CD14-positive monocyte (primary cell): ENCODE results near the gene PLEKHG2. TPM values are rescaled to one million over a fixed set of nuclear protein-coding genes. Genes with fewer than 3 reads are reported as not detected.

Source experiments
- DNase-seq, 3 donors: peaks; one replicate each; pipeline ENCODE4 v3.0.0-alpha.2; 2011 to 2022
- H2AFZ ChIP-seq: 2 replicates; pipeline ENCODE4 v1.6.0; 2012; ENCODE audit warnings: mild to moderate bottlenecking, low read depth, low read length, inconsistent platforms; ENCODE audit not compliant: insufficient read depth, poor library complexity, severe bottlenecking
- H3K27ac ChIP-seq, 2 donors: 1 replicate in 1 of 2; 2 replicates in 1 of 2; pipeline ENCODE4 v1.5.1; 2012 to 2013; ENCODE audit warnings: low read length in 2 of 2, control low read depth in 1 of 2, inconsistent platforms in 1 of 2, low read depth in 1 of 2, mild to moderate bottlenecking in 1 of 2
- H3K27me3 ChIP-seq, 2 donors: one replicate each; pipeline versions ENCODE4 v1.6.0 to v1.6.1; 2011 to 2013; ENCODE audit warnings: low read length in 2 of 2; ENCODE audit not compliant: control insufficient read depth in 2 of 2, insufficient read depth in 2 of 2
- H3K36me3 ChIP-seq, 2 donors: replicated peaks in 1 of 2; 1 replicate in 1 of 2; 2 replicates in 1 of 2; pipeline versions ENCODE4 v1.5.1 to v1.6.1; 2012 to 2013; ENCODE audit warnings: low read length in 2 of 2, control low read depth in 1 of 2, inconsistent platforms in 1 of 2, mild to moderate bottlenecking in 1 of 2; ENCODE audit not compliant: insufficient read depth in 2 of 2, control insufficient read depth in 1 of 2
- H3K4me1 ChIP-seq, 2 donors: 1 replicate in 1 of 2; 2 replicates in 1 of 2; pipeline versions ENCODE4 v1.5.1 to v1.6.1; 2012 to 2013; ENCODE audit warnings: low read length in 2 of 2, control low read depth in 1 of 2, inconsistent platforms in 1 of 2, mild to moderate bottlenecking in 1 of 2, moderate library complexity in 1 of 2; ENCODE audit not compliant: insufficient read depth in 2 of 2, control insufficient read depth in 1 of 2
- H3K4me2 ChIP-seq: replicated peaks from 2 replicates; pipeline ENCODE3; 2012; ENCODE audit warnings: low read length, moderate library complexity, mild to moderate bottlenecking; ENCODE audit not compliant: poor library complexity, severe bottlenecking; ENCODE audit errors: extremely low read depth
- H3K4me3 ChIP-seq, 3 experiments: fragments of 200-600 bp in 1 of 3; sonication (generic) in 1 of 3; replicated peaks in 1 of 3; 1 replicate in 2 of 3; 2 replicates in 1 of 3; pipeline ENCODE4 v1.5.1; 2011 to 2013; ENCODE audit warnings: low read length in 3 of 3, mild to moderate bottlenecking in 3 of 3, control low read depth in 2 of 3, low read depth in 2 of 3, inconsistent platforms in 1 of 3, moderate library complexity in 1 of 3
- H3K79me2 ChIP-seq: 2 replicates; pipeline ENCODE4 v1.6.0; 2012; ENCODE audit warnings: mild to moderate bottlenecking, control low read depth, inconsistent platforms, low read length, moderate library complexity; ENCODE audit not compliant: insufficient read depth
- H3K9ac ChIP-seq: 2 replicates; pipeline ENCODE4 v1.6.0; 2017; ENCODE audit warnings: low read length, mild to moderate bottlenecking; ENCODE audit not compliant: insufficient read depth, poor library complexity, severe bottlenecking
- H3K9me3 ChIP-seq, 2 donors: replicated peaks in 1 of 2; 1 replicate in 1 of 2; 2 replicates in 1 of 2; pipeline versions ENCODE4 v1.5.1 to v1.6.1; 2012 to 2013; ENCODE audit warnings: low read length in 2 of 2, control low read depth in 1 of 2; ENCODE audit not compliant: control insufficient read depth in 1 of 2, insufficient read depth in 1 of 2
- H4K20me1 ChIP-seq: 2 replicates; pipeline ENCODE4 v1.6.0; 2012; ENCODE audit warnings: mild to moderate bottlenecking, low read length, control low read depth, moderate library complexity; ENCODE audit not compliant: insufficient read depth
- H3K27ac Mint-ChIP-seq, 7 donors: one replicate each; pipeline ENCODE4 v1.8.0; 2020; ENCODE audit warnings: mild to moderate bottlenecking in 7 of 7, mixed read lengths in 7 of 7, moderate library complexity in 6 of 7, inconsistent platforms in 2 of 7
- H3K27me3 Mint-ChIP-seq, 3 donors: one replicate each; pipeline ENCODE4 v1.8.0; 2021 to 2022; ENCODE audit warnings: low read depth in 3 of 3, mild to moderate bottlenecking in 3 of 3, mixed read lengths in 3 of 3, moderate library complexity in 3 of 3, inconsistent platforms in 1 of 3
- H3K36me3 Mint-ChIP-seq, 2 donors: one replicate each; pipeline ENCODE4 v1.8.0; 2020; ENCODE audit warnings: mixed read lengths in 2 of 2, inconsistent platforms in 1 of 2, mild to moderate bottlenecking in 1 of 2
- H3K4me1 Mint-ChIP-seq: one replicate; pipeline ENCODE4 v1.8.0; 2020; ENCODE audit warnings: mild to moderate bottlenecking, mixed read lengths
- H3K4me3 Mint-ChIP-seq, 2 donors: one replicate each; pipeline ENCODE4 v1.8.0; 2020; ENCODE audit warnings: mild to moderate bottlenecking in 2 of 2, mixed read lengths in 2 of 2, moderate library complexity in 1 of 2
- H3K9me3 Mint-ChIP-seq, 7 donors: one replicate each; pipeline ENCODE4 v1.8.0; 2020 to 2022; ENCODE audit warnings: mixed read lengths in 7 of 7, mild to moderate bottlenecking in 6 of 7, moderate library complexity in 6 of 7, inconsistent platforms in 2 of 7
- WGBS: methylation state at CpG from one replicate; pipeline ENCODE4 v1.1.5; 2013; ENCODE audit warnings: missing lambda C conversion rate; ENCODE audit not compliant: insufficient coverage; 5-methylcytosine and 5-hydroxymethylcytosine counted together
- intact Hi-C, 2 donors: fragments of 100-400 bp; cut with micrococcal nuclease; formaldehyde crosslinking; loops; one replicate each; pipeline versions ENCODE4 v1.15.0 to v1.15.1; 2023
- polyA plus RNA-seq, 3 donors: library from polyadenylated mRNA; depleted of rRNA in 1 of 3; unstranded in 2 of 3; stranded (reverse) in 1 of 3; fragments of 300-500 nt in 2 of 3; fragments of >200 nt in 1 of 3; fragmentation: Illumina TruSeq in 2 of 3; gene quantifications; 1 replicate in 2 of 3; 2 replicates in 1 of 3; pipeline ENCODE4 v1.2.3, GENCODE V29; 2012 to 2021
- TF ChIP-seq, protein P1 (sequence below): fragments of 200-600 bp; IDR thresholded peaks from one replicate; pipeline ENCODE4 v1.8.0; 2022; ENCODE audit warnings: antibody characterized with exemption, mild to moderate bottlenecking

PLEKHG2 gene
- polyA plus RNA-seq, 3 donors: 0.73 to 202 (median 1.2) TPM

DNA sequence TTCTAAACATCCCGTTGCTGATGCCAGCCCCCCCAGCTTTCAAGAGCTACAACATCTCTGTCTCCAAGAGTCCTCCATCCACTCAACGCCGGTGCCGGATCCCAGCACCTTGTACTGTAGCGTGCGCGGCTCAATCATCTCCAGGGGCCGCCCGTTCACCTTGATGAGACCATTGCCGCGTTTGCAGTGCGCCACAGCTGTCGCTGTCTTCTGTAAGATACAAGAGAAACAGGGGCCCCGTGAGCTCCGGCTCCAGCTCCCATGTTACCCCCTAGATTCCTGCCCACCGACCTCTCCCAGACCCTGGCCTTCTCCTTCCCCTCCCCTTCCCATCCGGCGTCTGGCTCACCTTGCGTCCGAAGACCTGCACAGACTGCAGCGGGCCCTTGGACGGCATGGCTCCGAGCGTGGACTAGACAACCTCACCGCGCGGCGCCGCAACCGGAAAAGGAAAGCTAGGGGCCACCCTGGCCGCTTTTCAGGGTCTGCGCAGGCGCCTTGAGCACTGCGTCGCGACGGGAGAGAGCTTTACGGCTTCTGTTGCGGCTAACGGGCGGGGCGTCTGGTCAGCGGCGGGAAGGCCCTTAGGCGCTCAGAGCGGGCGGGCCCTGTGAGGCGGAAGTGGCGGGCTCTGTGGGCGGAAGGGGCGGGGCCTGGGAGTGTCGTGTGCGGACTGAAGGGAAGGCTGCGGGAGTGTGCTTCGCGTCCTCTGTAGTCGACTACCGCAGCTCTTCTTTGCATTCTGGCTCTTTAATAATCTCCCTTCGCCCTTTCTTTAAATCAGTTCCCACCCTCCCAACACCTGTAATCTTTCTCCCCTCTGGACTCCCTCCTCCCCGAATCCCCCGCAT is 23.3 kb downstream of the PLEKHG2 start, which contains the start of gene RPS16:
Gene RPS16 (minus strand): TSS at position 451 of the 851 bp plus-strand sequence. CDS start 54 bp downstream, at position 397.
- H3K4me1 ChIP-seq: peaks cover 32 to 38% of the 10 kb centered on the region in 2 donors
- H3K4me1 Mint-ChIP-seq: peaks cover 40% of the 10 kb centered on the region
- WGBS: under 1% methylated on average over 56 of the region's 61 CpGs

DNA sequence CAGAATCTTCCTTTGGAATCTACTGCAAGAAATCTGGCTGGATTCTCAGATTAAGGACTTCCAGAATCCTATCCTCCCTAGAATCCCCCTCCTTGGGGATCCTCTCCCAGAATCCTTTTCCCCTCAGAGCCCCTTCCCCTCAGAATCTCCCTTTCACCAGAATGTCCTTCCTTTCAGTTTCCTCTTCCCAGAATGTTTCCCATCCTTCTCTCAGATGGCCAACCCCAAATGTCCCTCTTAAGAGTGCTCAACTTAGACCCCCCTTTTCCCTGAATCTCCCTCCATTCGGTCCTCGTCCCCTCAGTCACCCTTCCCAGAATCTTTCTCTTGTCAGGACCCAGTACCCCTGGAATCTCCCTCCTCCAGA is 23.9 kb downstream of the PLEKHG2 start:
- Histone ChIP-seq H4K20me1 (peaks cover 19% of the 10 kb centered on the region), H3K4me2 (peak overlapping the region; percentile 93), H3K9me3 (no peaks in the 10 kb centered on the region), H3K36me3 (peaks cover 24 to 30% of the 10 kb centered on the region in 2 donors), H3K9ac (peak overlapping the region; percentile 89), H3K4me1 (peaks cover 26 to 32% of the 10 kb centered on the region in 2 donors), H3K27ac (peak overlapping the region; percentile 50 to 89), H3K79me2 (peaks cover 32% of the 10 kb centered on the region), H3K4me3 (peak overlapping the region; percentile 47 to 96 (median 95)), H3K27me3 (peaks cover 0 to 2% of the 10 kb centered on the region in 2 donors), H2AFZ (peak overlapping the region; percentile 80)
- peak overlapping the region; percentile 99 for H3K4me3 Mint-ChIP-seq
- peaks cover 6 to 15% (median 9%) of the 10 kb centered on the region in 3 donors for H3K27me3 Mint-ChIP-seq
- peaks cover 0 to 2% (median 0%) of the 10 kb centered on the region in 7 donors for H3K9me3 Mint-ChIP-seq
- intact Hi-C loops: loop anchor here (1.0 to 5.0 kb wide), 3 partner anchors 45 to 96 kb away; partner anchors contain the start of genes EID2B (in 1 of the 2), MED29 (in 1 of the 2), PAF1 (in 1 of the 2) and SAMD4B (in 1 of the 2)
- TF ChIP-seq, protein P1, sequence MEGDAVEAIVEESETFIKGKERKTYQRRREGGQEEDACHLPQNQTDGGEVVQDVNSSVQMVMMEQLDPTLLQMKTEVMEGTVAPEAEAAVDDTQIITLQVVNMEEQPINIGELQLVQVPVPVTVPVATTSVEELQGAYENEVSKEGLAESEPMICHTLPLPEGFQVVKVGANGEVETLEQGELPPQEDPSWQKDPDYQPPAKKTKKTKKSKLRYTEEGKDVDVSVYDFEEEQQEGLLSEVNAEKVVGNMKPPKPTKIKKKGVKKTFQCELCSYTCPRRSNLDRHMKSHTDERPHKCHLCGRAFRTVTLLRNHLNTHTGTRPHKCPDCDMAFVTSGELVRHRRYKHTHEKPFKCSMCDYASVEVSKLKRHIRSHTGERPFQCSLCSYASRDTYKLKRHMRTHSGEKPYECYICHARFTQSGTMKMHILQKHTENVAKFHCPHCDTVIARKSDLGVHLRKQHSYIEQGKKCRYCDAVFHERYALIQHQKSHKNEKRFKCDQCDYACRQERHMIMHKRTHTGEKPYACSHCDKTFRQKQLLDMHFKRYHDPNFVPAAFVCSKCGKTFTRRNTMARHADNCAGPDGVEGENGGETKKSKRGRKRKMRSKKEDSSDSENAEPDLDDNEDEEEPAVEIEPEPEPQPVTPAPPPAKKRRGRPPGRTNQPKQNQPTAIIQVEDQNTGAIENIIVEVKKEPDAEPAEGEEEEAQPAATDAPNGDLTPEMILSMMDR: no peak
- WGBS: 15% methylated on average over 2 of the region's 2 CpGs
- H3K27ac Mint-ChIP-seq: peak overlapping the region; percentile 93 to 98 (median 95)
- H3K4me1 Mint-ChIP-seq: peaks cover 34% of the 10 kb centered on the region
- H3K36me3 Mint-ChIP-seq: peaks cover 28 to 30% of the 10 kb centered on the region in 2 donors
- no peak for DNase-seq

More for the DNA sequence above, 23.3 kb downstream of the PLEKHG2 start, which contains the start of gene RPS16:
- H3K36me3 Mint-ChIP-seq: peaks cover 28 to 30% of the 10 kb centered on the region in 2 donors
- peaks cover 0 to 3% (median 0%) of the 10 kb centered on the region in 7 donors for H3K9me3 Mint-ChIP-seq
- DNase-seq: peak; percentile 98 to 99 (median 98)
- Histone ChIP-seq H4K20me1 (peaks cover 19% of the 10 kb centered on the region), H3K9ac (peak within 1 kb of the TSS; percentile 89), H3K4me3 (peak within 1 kb of the TSS; percentile 54 to 96 (median 95)), H3K79me2 (peaks cover 32% of the 10 kb centered on the region), H3K9me3 (no peaks in the 10 kb centered on the region), H2AFZ (peak within 1 kb of the TSS; percentile 80), H3K36me3 (peaks cover 24 to 30% of the 10 kb centered on the region in 2 donors), H3K27ac (peak within 1 kb of the TSS; percentile 82 to 89), H3K4me2 (peak within 1 kb of the TSS; percentile 93), H3K27me3 (peaks cover 0 to 2% of the 10 kb centered on the region in 2 donors)
- intact Hi-C loops: loop anchor here (1.0 to 5.0 kb wide), 3 partner anchors 44 to 97 kb away; partner anchors contain the start of genes EID2B (in 1 of the 2), MED29 (in 1 of the 2), PAF1 (in 1 of the 2) and SAMD4B (in 1 of the 2)
- peaks cover 6 to 12% (median 9%) of the 10 kb centered on the region in 3 donors for H3K27me3 Mint-ChIP-seq
- H3K27ac Mint-ChIP-seq: peak within 1 kb of the TSS; percentile 94 to 99 (median 97)
- TF ChIP-seq, protein P1: no peak
- peak within 1 kb of the TSS; percentile 99 for H3K4me3 Mint-ChIP-seq
